Stimulated activated CD4-positive, alpha-beta T cell treated with anti-CD3 and anti-CD28 coated beads, Interleukin-15, amount 100 ng/mL, for 1 hour (primary cell): Measurements from ENCODE around the gene FAM217A.

Experiments
- DNase-seq, 2 donors: peaks; one replicate each; pipeline ENCODE4 v3.0.0-alpha.2; 2020; ENCODE audit warnings: low read depth in 1 of 2, low spot score in 1 of 2

FAM217A gene

GRCh38 chr6:4085332-4085700 lies 6.4 kb upstream of the FAM217A start:
- no peak for DNase-seq

DNA sequence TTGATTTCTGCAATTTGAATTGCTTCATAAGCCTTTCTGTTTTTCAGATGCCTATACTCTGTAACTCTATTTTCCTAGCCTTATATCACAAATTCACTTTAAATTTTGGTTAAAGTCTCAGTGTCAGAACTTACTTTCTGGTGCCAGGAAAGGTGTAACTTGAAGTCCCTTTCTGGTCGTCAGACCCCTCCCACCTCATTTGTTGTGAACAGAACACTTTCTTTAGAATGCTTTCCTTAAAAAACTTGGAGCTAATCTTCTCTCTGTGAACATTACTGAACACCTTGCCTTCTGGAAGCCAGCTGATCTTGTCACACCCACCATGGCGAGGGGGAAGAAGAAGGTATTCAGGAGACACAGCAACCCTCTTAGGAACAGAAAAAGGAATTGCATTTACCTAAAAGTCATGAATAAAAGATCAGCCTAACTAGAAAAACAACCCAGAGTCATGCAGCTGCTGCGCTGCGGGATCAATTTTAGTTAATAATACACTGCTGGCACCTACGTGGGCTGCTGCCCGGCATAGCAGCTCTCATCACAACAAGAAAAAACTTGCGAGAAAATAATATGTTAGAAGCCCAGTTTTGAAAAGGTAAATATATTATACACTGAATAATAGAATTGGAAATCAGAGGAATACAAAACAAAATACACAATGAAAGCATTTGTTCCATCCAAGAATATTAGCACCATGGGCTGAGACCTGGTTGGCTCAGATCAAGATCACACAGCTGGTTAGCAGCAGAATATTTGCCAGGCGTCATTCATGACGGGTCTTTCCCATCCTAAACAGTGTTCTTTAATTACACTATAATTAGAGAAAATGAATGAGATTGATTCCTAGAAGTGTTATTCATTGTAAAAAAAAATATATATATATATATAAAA lies 5.8 kb upstream of the FAM217A start:
- DNase-seq, result no peak

- no peak for DNase-seq
Observed at GRCh38 chr6:4074478-4075235, 4.3 kb downstream of the FAM217A start.

- DNase-seq, result no peak
Observed at GRCh38 chr6:4071330-4071729, 7.6 kb downstream of the FAM217A start.

- DNase-seq, result no peak
Observed at GRCh38 chr6:4069199-4069598, 9.7 kb downstream of the FAM217A start.

DNA sequence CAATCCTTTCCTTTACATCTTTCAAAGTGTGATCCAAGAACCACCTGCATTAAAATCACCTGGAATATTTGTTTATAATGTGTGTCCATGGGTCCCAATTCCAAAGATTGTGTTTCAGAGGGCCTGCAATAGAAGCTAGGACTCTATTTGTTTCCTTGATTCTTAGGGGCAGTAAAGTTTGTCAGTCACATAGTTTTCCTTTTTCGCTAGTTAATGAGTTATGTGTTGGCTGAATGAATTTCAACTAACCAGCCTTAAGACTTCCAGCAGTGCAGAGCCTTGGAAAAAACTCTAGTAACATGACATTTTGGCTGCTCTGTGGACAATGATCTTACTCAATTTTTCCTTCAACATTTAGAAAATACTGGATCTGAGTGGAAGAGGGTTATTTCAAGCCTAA lies 11.3 kb downstream of the FAM217A start:
- DNase-seq, result no peak

- DNase-seq, result no peak
Observed at GRCh38 chr6:4066029-4066755, 12.7 kb downstream of the FAM217A start.

GRCh38 chr6:4059115-4059777 lies 19.7 kb downstream of the FAM217A start:
- peak in 1 of 2 donors; percentile 18 for DNase-seq

DNA sequence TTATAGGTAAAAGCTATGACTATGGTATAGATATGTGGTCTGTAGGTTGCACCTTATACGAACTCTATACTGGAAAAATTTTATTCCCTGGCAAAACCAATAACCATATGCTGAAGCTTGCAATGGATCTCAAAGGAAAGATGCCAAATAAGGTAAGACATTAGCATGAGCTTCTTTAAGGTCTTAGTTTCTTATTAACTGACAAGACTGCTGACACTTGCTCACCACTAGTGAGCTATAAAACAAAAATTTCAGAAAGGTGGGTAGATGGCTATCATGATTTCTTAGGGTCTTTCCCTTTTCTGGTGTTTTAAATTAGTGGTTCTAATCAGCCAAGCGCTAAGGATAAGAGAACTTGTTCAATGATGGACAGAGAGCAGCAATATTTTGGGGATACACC lies 21.9 kb downstream of the FAM217A start:
- DNase-seq, result no peak

DNA sequence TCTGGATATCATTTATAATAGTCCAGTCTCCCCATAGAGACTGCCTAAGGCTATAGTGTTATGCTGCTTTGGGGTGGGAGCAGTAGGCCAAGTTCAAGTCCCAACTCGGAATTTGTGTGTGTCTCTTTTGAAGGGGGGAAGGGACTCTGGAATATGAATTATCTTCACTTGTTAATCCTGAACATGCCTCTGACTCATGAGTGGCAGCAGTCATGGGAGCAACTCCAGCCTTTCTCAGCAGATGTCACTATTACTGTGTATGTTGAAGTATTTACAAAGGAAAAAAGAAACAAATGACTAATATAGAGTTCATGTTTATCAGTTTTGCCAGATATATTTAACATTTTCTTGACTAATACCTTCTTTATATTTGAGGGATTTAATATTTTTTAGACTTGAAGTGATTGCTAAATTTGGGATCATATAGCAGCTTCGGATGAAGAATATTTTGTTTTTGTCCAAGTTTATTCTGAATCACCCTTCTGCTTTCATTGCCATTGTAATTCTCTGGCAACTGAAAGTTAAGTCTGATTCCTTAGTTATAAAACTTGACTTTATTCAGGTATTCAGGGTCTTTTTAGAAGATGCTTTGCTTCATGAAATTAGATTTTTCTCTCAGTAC lies 23.4 kb downstream of the FAM217A start:
- DNase-seq, result no peak

- no peak for DNase-seq
Observed at GRCh38 chr6:4049246-4049645, 29.7 kb downstream of the FAM217A start.

DNA sequence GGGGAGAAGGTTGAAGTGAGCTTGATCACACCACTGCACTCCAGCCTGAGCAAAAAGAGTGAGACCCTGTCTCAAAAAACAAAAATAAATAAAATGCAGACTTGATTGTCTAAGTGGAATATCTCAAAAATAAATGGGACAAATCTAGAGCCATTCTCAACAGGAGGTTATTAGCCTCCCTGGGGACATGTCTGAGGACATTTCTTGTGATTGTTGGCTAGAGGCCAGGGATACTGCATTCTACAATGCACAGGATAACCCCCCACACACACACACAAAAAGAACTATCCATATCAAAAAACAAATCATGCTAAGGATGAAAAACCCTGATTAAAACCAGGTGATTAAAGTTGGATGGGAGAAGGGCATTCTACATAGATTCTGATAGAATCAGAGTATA lies 37.5 kb downstream of the FAM217A start:
- no peak for DNase-seq

DNA sequence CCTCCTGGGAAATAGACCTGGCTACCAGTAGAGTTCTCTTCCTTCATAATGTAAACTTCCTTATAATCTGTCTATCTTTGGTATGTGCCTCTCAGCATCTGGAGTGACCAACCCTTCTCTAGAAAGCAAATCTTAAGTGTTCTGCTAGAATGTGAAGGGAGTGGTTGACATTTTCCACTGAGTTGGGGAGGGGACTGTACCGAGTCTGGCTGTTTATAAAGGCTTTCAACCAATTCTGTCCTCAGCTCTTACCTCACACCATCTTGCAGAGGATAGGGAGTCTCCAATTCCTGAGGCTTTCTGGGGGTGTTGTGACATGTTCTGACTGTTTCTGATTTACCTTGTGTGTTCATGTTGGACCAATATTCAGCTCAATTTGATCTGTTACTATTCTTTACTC lies 39.6 kb downstream of the FAM217A start:
- DNase-seq, result no peak

GRCh38 chr6:4036581-4036980 lies 42.4 kb downstream of the FAM217A start:
- DNase-seq, result no peak

GRCh38 chr6:4032475-4032874 lies 46.5 kb downstream of the FAM217A start:
- no peak for DNase-seq

DNA sequence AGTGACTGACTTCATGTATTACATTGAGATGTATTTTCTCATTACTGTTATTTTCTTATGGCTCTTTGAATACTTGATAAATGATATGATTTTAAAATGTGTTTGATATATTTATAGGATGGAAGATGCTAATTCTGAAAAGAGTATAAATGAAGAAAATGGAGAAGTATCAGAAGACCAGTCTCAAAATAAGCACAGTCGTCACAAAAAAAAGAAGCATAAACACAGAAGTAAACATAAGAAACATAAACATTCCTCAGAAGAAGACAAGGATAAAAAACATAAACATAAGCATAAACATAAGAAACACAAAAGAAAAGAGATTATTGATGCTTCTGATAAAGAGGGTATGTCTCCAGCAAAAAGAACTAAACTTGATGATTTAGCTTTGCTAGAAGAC lies 47.5 kb downstream of the FAM217A start:
- no peak for DNase-seq

DNA sequence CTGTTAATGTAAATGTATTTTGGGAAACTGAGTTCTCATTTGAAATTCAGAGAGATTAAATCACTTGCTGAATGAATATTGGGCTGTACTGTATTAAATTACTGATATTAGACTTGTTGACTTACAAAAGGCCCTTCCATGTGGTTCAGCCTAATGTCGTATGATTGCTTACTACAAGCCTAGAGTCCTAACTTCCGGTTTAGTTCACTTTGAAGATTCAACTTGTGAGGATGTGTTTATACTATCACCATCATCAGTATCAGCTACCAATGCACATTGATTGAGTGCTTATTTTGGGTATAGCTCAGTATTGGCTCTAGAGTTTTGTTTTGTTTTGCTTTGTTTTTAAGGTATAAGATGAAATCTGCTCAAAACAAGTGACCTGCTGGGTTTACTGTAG lies 48.3 kb downstream of the FAM217A start:
- no peak for DNase-seq

GRCh38 chr6:4029687-4030086 lies 49.2 kb downstream of the FAM217A start:
- DNase-seq, result no peak

DNA sequence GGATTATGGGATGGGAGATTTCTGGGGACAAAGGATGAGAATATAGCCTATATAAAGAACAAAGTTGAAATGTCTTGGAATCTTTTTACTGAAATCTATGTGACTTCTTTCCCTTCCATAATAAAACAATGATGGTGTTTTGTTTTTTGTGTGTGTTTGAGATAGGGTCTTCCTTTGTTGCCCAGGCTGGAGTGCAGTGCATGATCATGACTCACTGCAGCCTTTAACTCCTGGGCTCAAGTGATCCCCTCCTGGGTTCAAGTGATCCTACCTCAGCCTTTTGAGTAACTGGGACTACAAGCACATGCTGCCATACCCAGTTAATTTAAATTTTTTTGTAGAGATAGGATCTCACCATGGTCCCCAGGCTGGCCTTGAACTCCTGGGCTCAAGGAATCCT lies 50.9 kb downstream of the FAM217A start:
- DNase-seq, result no peak

- no peak for DNase-seq
Observed at GRCh38 chr6:4025681-4026080, 53.3 kb downstream of the FAM217A start.

DNA sequence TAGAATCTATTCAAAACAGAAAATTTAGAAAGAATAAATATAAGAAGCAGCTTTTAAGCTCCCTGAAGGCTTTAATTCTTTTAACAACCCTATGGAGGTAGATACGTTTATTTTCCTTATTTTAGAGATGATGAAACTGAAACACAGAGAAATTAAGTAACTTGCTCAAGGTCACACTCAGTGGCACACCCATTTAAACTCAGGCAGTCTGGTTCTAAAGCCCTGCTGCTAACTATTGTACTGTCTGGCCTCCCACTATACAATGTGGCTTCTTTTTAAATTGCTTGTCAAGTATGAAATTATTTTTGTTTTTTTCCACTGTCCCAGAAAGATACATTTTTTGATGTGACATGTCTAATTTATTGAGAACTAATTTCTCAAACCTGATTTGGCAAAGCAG lies 55.7 kb downstream of the FAM217A start:
- no peak for DNase-seq
